HepG2 (cell line): ENCODE results near the gene PLCB1. TPM values are rescaled to one million over a fixed set of nuclear protein-coding genes. Genes with fewer than 3 reads are reported as not detected.

Experiments
- ATAC-seq: fragments of 200-7000 bp; cut with Tn5 transposase; 3 replicates; pipeline ENCODE4 v1.9.1; 2020; ENCODE audit warnings: mild to moderate bottlenecking, moderate library complexity
- BruUV-seq: library from RNA; stranded (reverse); fragments of 400-500 nt; replicated peaks from 2 replicates; lab custom pipeline; 2021; lab: Mats Ljungman, UMichigan
- CTCF ChIA-PET: fragments of 300-600 bp; formaldehyde crosslinking; extraction: SDS; loops from one replicate; lab custom pipeline; 2021; ENCODE audit warnings: low total read pairs, inconsistent platforms, low intra/inter-chr PET ratio; lab: Yijun Ruan, JAX
- POLR2A ChIA-PET: fragments of 350-600 bp; sonication (Branson Sonifier 250); formaldehyde crosslinking; loops from one replicate; lab custom pipeline; 2020; ENCODE audit warnings: antibody characterized with exemption, inconsistent platforms; lab: Yijun Ruan, JAX
- DNase-seq: peaks from one replicate; pipeline ENCODE4 v3.0.0-alpha.2; 2015; ENCODE audit warnings: low spot score
- FAIRE-seq: peaks from 3 replicates; lab custom pipeline; 2011; peaks lifted over from hg19 to GRCh38; lab: Jason Lieb, UNC
- H2AFZ ChIP-seq: one replicate; pipeline ENCODE4 v1.6.1; 2011; ENCODE audit warnings: low read length, inconsistent platforms
- H3K27ac ChIP-seq: fragments of 300-600 bp; 3 replicates; pipeline ENCODE4 v1.8.0; 2011; ENCODE audit warnings: mixed run types, mild to moderate bottlenecking, mixed read lengths, low read length, inconsistent platforms; ENCODE audit not compliant: insufficient read depth; ENCODE audit errors: extremely low read length
- H3K27me3 ChIP-seq, 2 experiments: fragments of 200-600 bp in 1 of 2; 2 replicates in 1 of 2; 3 replicates in 1 of 2; pipeline versions ENCODE4 v1.6.0 to v1.8.0; 2011; ENCODE audit warnings: low read length in 2 of 2, mild to moderate bottlenecking in 2 of 2, moderate library complexity in 2 of 2, inconsistent platforms in 1 of 2; ENCODE audit not compliant: insufficient read depth in 2 of 2, control insufficient read depth in 1 of 2
- H3K36me3 ChIP-seq, 2 experiments: fragments of 200-600 bp in 1 of 2; replicated peaks in 1 of 2; 2 replicates in 1 of 2; 3 replicates in 1 of 2; pipeline versions ENCODE4 v1.5.1 to v1.8.0; 2011; ENCODE audit warnings: low read length in 2 of 2, inconsistent platforms in 1 of 2; ENCODE audit not compliant: insufficient read depth in 2 of 2, control insufficient read depth in 1 of 2
- H3K4me1 ChIP-seq: 2 replicates; pipeline ENCODE4 v1.5.1; 2012; ENCODE audit warnings: low read length, inconsistent platforms; ENCODE audit not compliant: insufficient read depth
- H3K4me2 ChIP-seq: 2 replicates; pipeline ENCODE4 v1.6.0; 2011; ENCODE audit warnings: low read depth, low read length, inconsistent platforms
- H3K4me3 ChIP-seq, 3 experiments: fragments of 200-600 bp in 1 of 3; sonication (generic), shearing (Covaris generic) in 1 of 3; replicated peaks in 1 of 3; 2 replicates each; pipeline ENCODE4 v1.5.1; 2011 to 2016; ENCODE audit warnings: low read length in 3 of 3, inconsistent platforms in 2 of 3, low read depth in 2 of 3, mild to moderate bottlenecking in 2 of 3, control low read depth in 1 of 3, mixed read lengths in 1 of 3; ENCODE audit not compliant: insufficient read depth in 1 of 3
- H3K79me2 ChIP-seq: one replicate; pipeline ENCODE4 v1.6.1; 2011; ENCODE audit warnings: low read length, inconsistent platforms; ENCODE audit not compliant: insufficient read depth
- H3K9ac ChIP-seq: 2 replicates; pipeline ENCODE4 v1.6.0; 2011; ENCODE audit warnings: mild to moderate bottlenecking, low read depth, low read length, inconsistent platforms; ENCODE audit not compliant: insufficient read depth
- H3K9me3 ChIP-seq: 2 replicates; pipeline ENCODE4 v1.5.1; 2012; ENCODE audit warnings: mild to moderate bottlenecking, low read length
- H4K20me1 ChIP-seq: 2 replicates; pipeline ENCODE4 v1.6.0; 2011; ENCODE audit warnings: inconsistent platforms, mild to moderate bottlenecking, low read length, moderate library complexity; ENCODE audit not compliant: insufficient read depth
- CERS6 ChIP-seq: sonication (generic); formaldehyde crosslinking; IDR thresholded peaks from 2 replicates; pipeline ENCODE4 v1.5.0; 2020; ENCODE audit warnings: missing genetic modification reagents
- ELF1 ChIP-seq: sonication (generic); formaldehyde crosslinking; IDR thresholded peaks from 2 replicates; pipeline ENCODE4 v1.4.0; 2020; ENCODE audit warnings: missing genetic modification reagents
- EP300 ChIP-seq, 3 experiments: sonication (generic) in 1 of 3; formaldehyde crosslinking in 1 of 3; IDR thresholded peaks; 2 replicates each; pipeline versions ENCODE4 v1.5.1 to v1.6.1; 2011 to 2020; ENCODE audit warnings: low read depth in 2 of 3, low read length in 2 of 3, borderline replicate concordance in 1 of 3, improper control_type of control experiment in 1 of 3, mild to moderate bottlenecking in 1 of 3, missing genetic modification reagents in 1 of 3, moderate library complexity in 1 of 3
- GLMP ChIP-seq: sonication (generic); formaldehyde crosslinking; IDR thresholded peaks from 2 replicates; pipeline ENCODE4 v1.9.0; 2021; ENCODE audit warnings: missing genetic modification reagents, mild to moderate bottlenecking, borderline replicate concordance
- GPBP1L1 ChIP-seq: sonication (generic); formaldehyde crosslinking; IDR thresholded peaks from 2 replicates; pipeline ENCODE4 v1.5.0; 2020; ENCODE audit warnings: mild to moderate bottlenecking, missing genetic modification reagents
- HMGA1 ChIP-seq: sonication (generic); formaldehyde crosslinking; conservative IDR thresholded peaks from 2 replicates; pipeline ENCODE4 v1.4.0; 2020; ENCODE audit warnings: missing genetic modification reagents
- HNRNPH1 ChIP-seq: fragments of 200-400 bp; formaldehyde crosslinking; optimal IDR thresholded peaks from 2 replicates; pipeline ENCODE3; 2017; ENCODE audit warnings: mild to moderate bottlenecking, low read depth, low read length
- JUN ChIP-seq: sonication (generic); formaldehyde crosslinking; IDR thresholded peaks from 2 replicates; pipeline ENCODE4 v1.4.0; 2020; ENCODE audit warnings: mild to moderate bottlenecking, missing genetic modification reagents
- KDM5A ChIP-seq: fragments of 200-600 bp; sonication (generic); IDR thresholded peaks from 2 replicates; pipeline ENCODE4 v1.7.0; 2018; ENCODE audit warnings: antibody characterized with exemption, mild to moderate bottlenecking, low read length, borderline replicate concordance
- MXD4 ChIP-seq: IDR thresholded peaks from 2 replicates; pipeline ENCODE4 v1.6.1; 2016; ENCODE audit warnings: mild to moderate bottlenecking, missing biosample characterization, missing genetic modification reagents
- PRDM15 ChIP-seq: sonication (generic); formaldehyde crosslinking; IDR thresholded peaks from 2 replicates; pipeline ENCODE4 v1.4.0; 2020; ENCODE audit warnings: missing genetic modification reagents
- RBAK ChIP-seq: sonication (generic); formaldehyde crosslinking; IDR thresholded peaks from 2 replicates; pipeline ENCODE4 v1.5.1; 2020; ENCODE audit warnings: mild to moderate bottlenecking, missing genetic modification reagents
- ZBTB2 ChIP-seq: sonication (generic); formaldehyde crosslinking; IDR thresholded peaks from 2 replicates; pipeline ENCODE4 v1.8.0; 2022; ENCODE audit warnings: low read depth, missing genetic modification reagents
- ZNF782 ChIP-seq: sonication (generic); formaldehyde crosslinking; IDR thresholded peaks from 2 replicates; pipeline ENCODE4 v1.4.0; 2020; ENCODE audit warnings: missing genetic modification reagents, mild to moderate bottlenecking, borderline replicate concordance
- WGBS: methylation state at CpG from one replicate; pipeline ENCODE4 v1.1.6; 2017; ENCODE audit warnings: low lambda C conversion rate; 5-methylcytosine and 5-hydroxymethylcytosine counted together
- in situ Hi-C: cut with HindIII; loops from 2 replicates; pipeline ENCODE4 v1.10.0; 2017; ENCODE audit warnings: low pct_unique_long_range_greater_than_20kb; ENCODE audit not compliant: extremely low pct_ligation_motif_present
- intact Hi-C: fragments of 100-400 bp; cut with micrococcal nuclease; formaldehyde crosslinking; loops from one replicate; pipeline ENCODE4 v1.10.0; 2022; ENCODE audit not compliant: unreplicated experiment
- polyA plus RNA-seq, 8 experiments: library from polyadenylated mRNA; depleted of rRNA in 3 of 8; stranded (reverse) in 7 of 8; unstranded in 1 of 8; fragments of >200 nt; fragmentation: Illumina TruSeq in 4 of 8; extraction: Trizol in 4 of 8; gene quantifications; 2 replicates each; pipeline versions ENCODE4 v1.2.1 to v1.2.3, GENCODE V29; 2011 to 2016; ENCODE audit warnings: low read depth in 4 of 8, missing spikeins in 1 of 8, mixed read lengths in 1 of 8; ENCODE audit not compliant: insufficient read depth in 1 of 8
- total RNA-seq, 5 experiments: library from RNA; depleted of rRNA; stranded (reverse); fragments of >200 nt; fragmentation: Illumina TruSeq; extraction: Trizol; gene quantifications; 2 replicates each; pipeline ENCODE4 v1.2.3, GENCODE V29; 2016; ENCODE audit warnings: low read depth in 1 of 5

Gene PLCB1
- total and polyA plus RNA-seq, 2 of the 13 experiments (the other 11 are each of a cell fraction or from before 2014, with no cell fraction given) = 42.4 to 55.9 TPM

- peak; percentile 85 for DNase-seq
- Histone ChIP-seq H3K4me2 (peak overlapping the region; percentile 38), H3K4me1 (peaks cover 54% of the 10 kb centered on the region), H4K20me1 (no peaks in the 10 kb centered on the region), H3K4me3 (peak overlapping the region in 2 of 3 experiments; percentile 0; a peak in 1 of 6 replicates), H3K36me3 (peaks cover 3 to 11% of the 10 kb centered on the region in 2 experiments; a peak in 2 of 5 replicates), H3K9me3 (no peaks in the 10 kb centered on the region), H3K27me3 (no peaks in the 10 kb centered on the region), H2AFZ (no peak overlapping the region), H3K9ac (no peak overlapping the region), H3K79me2 (peaks cover 25% of the 10 kb centered on the region), H3K27ac (peak overlapping the region; percentile 62)
- 37% methylated on average over 5 of the region's 5 CpGs for WGBS
- in situ Hi-C loops = no loop called here
- ATAC-seq = peak; percentile 82
- no TSS peak for BruUV-seq
- ChIA-PET CTCF (no interaction called here), POLR2A (no interaction called here)
- intact Hi-C loops = loop anchor here (10.0 kb wide), 1 partner anchor 112 kb away; no protein-coding TSS in a partner anchor
- FAIRE-seq = peak; percentile 18
- TF ChIP-seq RBAK (CRISPR knock-in tag) (0 out of 2 replicates have a peak, but pooled peaks have one; percentile 39), CERS6 (CRISPR knock-in tag) (no peak), ZNF782 (CRISPR knock-in tag) (no peak), ELF1 (CRISPR knock-in tag) (no peak), JUN (CRISPR knock-in tag) (no peak), ZBTB2 (CRISPR knock-in tag) (no peak), KDM5A (no peak), GPBP1L1 (CRISPR knock-in tag) (no peak), MXD4 (CRISPR knock-in tag) (no peak), EP300 (IDR thresholded peaks at IDR 0.05; ENCODE audit: low read depth in 2 of 2, low read length in 2 of 2) (peak; percentile 27 to 88; a peak in 2 of 4 replicates), EP300 (CRISPR knock-in tag; IDR thresholded peaks at IDR 0.05; ENCODE audit: borderline replicate concordance) (peak; percentile 20; the same call in 1 of the 2 replicates), HNRNPH1 (no peak), GLMP (CRISPR knock-in tag) (no peak), HMGA1 (CRISPR knock-in tag) (no peak), PRDM15 (CRISPR knock-in tag) (no peak)
Measured at GRCh38 chr20:8366303-8366923, 234.3 kb downstream of the PLCB1 start.
